H7 (cell line): ENCODE measurements around the gene HINFP. TPM values are rescaled to one million over a fixed set of nuclear protein-coding genes. Genes with fewer than 3 reads are reported as not detected.
A peak's percentile ranks its signal among the peaks of the same experiment; 100 is the strongest.

Source experiments
- DNase-seq: peaks from one replicate; pipeline ENCODE4 v3.0.0; 2012
- H3K27me3 ChIP-seq: 2 replicates; pipeline ENCODE4 v1.6.0; 2011; ENCODE audit warnings: mild to moderate bottlenecking, low read length; ENCODE audit not compliant: control insufficient read depth, insufficient read depth
- H3K36me3 ChIP-seq: replicated peaks from 2 replicates; pipeline ENCODE4 v1.5.1; 2011; ENCODE audit warnings: low read length; ENCODE audit not compliant: control insufficient read depth, insufficient read depth
- H3K4me3 ChIP-seq: 2 replicates; pipeline ENCODE4 v1.5.1; 2011; ENCODE audit warnings: low read depth, mild to moderate bottlenecking, control low read depth, low read length, moderate library complexity; ENCODE audit not compliant: insufficient read depth
- total RNA-seq: library from RNA; depleted of rRNA; stranded (reverse); fragments of >200 nt; shearing (Covaris generic); gene quantifications from 2 replicates; pipeline ENCODE4 v1.2.3, GENCODE V29; 2014

The HINFP gene
- total RNA-seq, 1 experiment from 2014 or later, result 21.2 TPM

GRCh38 chr11:119107538-119108145 lies 13.7 kb upstream of the HINFP start:
- peaks cover 15% of the 10 kb centered on the region for H3K27me3 ChIP-seq
- H3K36me3 ChIP-seq, result no peaks in the 10 kb centered on the region
- DNase-seq, result peak; percentile 81
- H3K4me3 ChIP-seq, result peak overlapping the region; percentile 74

DNA sequence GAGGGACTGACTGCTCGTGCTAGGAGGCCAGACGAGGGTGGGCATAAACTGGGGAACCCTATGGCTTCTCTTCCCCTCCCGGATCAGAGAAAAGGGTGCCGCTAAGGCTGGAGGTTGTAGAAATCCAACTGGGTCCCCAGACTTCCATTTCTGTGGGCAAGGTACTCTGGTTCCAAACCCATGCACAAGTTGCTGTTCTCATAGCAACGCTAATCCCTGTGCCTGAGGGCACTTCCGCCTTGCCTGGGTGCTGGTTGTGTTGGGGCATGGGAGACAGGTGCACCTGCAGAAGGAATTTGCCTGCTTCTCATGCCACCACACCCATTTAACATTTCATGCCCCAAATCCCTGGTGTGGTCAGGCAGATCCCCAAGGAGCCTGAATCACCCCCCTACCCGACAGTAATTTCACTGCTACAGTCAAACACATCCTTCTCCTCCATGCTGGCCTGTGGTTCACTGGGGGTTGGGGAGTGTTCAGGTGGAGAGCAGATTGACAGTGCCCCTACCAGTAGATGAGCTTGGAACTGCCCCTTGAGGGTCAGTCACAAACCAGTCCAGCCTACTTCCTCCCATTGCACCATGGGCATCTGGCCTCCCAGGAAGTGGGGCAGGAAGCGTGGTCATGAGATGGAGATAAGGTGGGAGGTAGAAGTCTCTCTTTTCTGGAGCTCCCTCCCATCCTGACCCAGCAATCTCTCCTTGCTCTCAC lies 13.1 kb upstream of the HINFP start:
- H3K4me3 ChIP-seq, result peak overlapping the region; percentile 74
- DNase-seq, result peak; percentile 70
- H3K27me3 ChIP-seq, result peaks cover 15% of the 10 kb centered on the region
- no peaks in the 10 kb centered on the region for H3K36me3 ChIP-seq

- no peak for DNase-seq
- Histone ChIP-seq H3K27me3 (peaks cover 15% of the 10 kb centered on the region), H3K4me3 (no peak overlapping the region), H3K36me3 (0 out of 2 replicates have a peak, but pooled peaks cover 2% of the 10 kb centered on the region)
Measured at GRCh38 chr11:119108857-119109221, 12.5 kb upstream of the HINFP start.

DNA sequence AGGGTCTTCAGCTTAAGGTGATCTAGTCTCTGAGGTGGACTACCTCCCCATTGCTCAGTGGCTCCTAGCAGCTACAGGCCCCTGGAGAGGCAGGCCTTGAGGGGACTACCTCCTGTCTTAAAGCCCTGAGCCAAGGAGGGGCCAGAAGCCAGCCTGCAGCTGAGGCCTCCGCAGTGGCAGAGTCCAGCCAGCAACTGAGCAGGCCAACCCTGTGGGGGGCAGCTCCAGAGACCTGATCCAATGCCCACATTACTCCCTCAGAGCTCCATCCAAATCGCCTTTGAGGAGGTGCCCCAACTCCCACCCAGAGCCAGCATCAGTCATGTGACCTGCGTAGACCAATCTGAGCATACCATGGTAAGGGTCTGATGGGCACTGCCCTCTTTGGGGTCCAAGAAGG lies 11.5 kb upstream of the HINFP start:
- Histone ChIP-seq H3K36me3 (0 out of 2 replicates have a peak, but pooled peaks cover 2% of the 10 kb centered on the region), H3K27me3 (peaks cover 15% of the 10 kb centered on the region), H3K4me3 (no peak overlapping the region)
- peak; percentile 37 for DNase-seq

DNA sequence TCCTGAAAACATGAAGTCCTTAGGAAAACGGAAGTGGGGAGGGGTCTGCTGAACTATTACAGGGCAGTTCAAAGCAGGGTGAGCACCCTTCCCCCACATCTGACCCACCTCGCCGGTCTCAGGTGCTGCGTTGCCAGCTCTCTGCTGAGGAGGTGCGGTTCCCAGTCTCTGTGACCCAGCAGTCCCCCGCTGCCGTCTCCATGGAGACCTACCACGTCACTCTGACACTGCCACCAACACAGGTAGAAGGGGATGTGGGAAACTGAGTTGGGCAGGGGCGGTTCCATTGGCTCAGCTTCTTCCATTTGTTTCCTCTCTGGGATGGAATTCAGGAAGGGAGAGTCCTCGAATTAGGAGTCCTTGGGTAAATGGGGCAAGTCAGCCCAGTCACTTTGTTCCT lies 10.9 kb upstream of the HINFP start:
- H3K27me3 ChIP-seq, result peaks cover 15% of the 10 kb centered on the region
- no peak overlapping the region for H3K4me3 ChIP-seq
- DNase-seq, result peak; percentile 52

GRCh38 chr11:119111361-119111925 lies 9.9 kb upstream of the HINFP start:
- Histone ChIP-seq H3K36me3 (0 out of 2 replicates have a peak, but pooled peaks cover 2% of the 10 kb centered on the region), H3K4me3 (no peak overlapping the region), H3K27me3 (peaks cover 13% of the 10 kb centered on the region)
- no peak for DNase-seq

More for the DNA sequence above, 10.9 kb upstream of the HINFP start:
- 0 out of 2 replicates have a peak, but pooled peaks cover 2% of the 10 kb centered on the region for H3K36me3 ChIP-seq

DNA sequence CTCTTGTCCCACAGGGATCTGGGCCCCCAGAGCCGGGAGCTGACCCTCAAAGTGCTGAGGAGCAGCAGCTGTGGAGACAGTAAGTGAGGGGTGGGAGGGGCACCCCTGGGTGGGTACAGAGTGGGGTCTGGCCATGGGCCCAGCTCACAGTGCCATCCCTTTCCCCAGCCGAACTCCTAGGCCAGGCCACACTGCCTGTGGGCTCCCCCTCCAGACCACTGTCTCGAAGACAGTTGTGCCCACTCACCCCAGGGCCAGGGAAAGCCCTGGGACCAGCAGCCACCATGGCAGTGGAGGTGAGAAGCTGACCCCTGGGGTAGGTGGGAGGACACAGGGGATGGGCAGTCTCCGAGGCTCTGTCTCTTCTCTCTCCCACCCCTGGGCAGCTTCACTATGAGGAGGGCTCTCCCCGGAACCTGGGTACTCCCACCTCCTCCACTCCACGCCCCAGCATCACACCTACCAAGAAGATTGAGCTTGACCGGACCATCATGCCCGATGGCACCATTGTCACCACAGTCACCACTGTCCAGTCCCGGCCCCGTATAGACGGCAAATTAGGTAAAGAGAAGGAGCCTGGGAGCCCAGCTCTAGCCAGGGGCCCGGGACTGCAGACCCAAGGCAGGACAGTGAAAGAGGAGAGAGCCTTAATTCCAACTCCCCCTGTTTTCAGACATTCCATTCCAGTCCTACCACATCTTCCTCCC lies 8.9 kb upstream of the HINFP start:
- Histone ChIP-seq H3K36me3 (0 out of 2 replicates have a peak, but pooled peaks cover 2% of the 10 kb centered on the region), H3K4me3 (no peak overlapping the region), H3K27me3 (peaks cover 11% of the 10 kb centered on the region)
- peak; percentile 30 for DNase-seq

DNA sequence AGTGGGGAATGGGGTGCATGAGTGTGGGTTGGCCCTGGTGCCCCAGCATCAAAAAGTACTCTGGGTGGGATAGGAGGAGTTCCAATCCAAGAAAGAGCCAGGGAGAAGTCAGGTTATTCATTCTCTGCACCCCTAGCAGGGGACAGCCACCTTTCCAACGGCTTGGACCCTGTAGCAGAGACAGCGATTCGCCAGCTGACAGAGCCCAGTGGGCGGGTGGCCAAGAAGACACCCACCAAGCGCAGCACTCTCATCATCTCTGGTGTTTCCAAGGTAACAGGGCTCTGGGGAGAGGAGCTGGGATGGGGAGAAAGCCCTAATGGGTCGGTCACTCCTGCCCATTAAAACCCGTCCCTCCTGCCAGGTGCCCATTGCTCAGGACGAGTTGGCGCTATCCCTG lies 7.7 kb upstream of the HINFP start:
- no peaks in the 10 kb centered on the region for H3K27me3 ChIP-seq
- H3K36me3 ChIP-seq, result 0 out of 2 replicates have a peak, but pooled peaks cover 2% of the 10 kb centered on the region
- DNase-seq, result peak; percentile 22
- H3K4me3 ChIP-seq, result no peak overlapping the region

- DNase-seq, result no peak
- 0 out of 2 replicates have a peak, but pooled peaks cover 2% of the 10 kb centered on the region for H3K36me3 ChIP-seq
- no peaks in the 10 kb centered on the region for H3K27me3 ChIP-seq
- H3K4me3 ChIP-seq, result no peak overlapping the region
Measured at GRCh38 chr11:119114351-119114750, 7.0 kb upstream of the HINFP start.

GRCh38 chr11:119115484-119116234 lies 5.7 kb upstream of the HINFP start:
- H3K36me3 ChIP-seq, result 0 out of 2 replicates have a peak, but pooled peaks cover 2% of the 10 kb centered on the region
- no peaks in the 10 kb centered on the region for H3K27me3 ChIP-seq
- H3K4me3 ChIP-seq, result no peak overlapping the region
- peak; percentile 62 for DNase-seq

- H3K27me3 ChIP-seq, result no peaks in the 10 kb centered on the region
- peak; percentile 48 for DNase-seq
Measured at GRCh38 chr11:119116235-119116594, 5.2 kb upstream of the HINFP start.

GRCh38 chr11:119116601-119117000 lies 4.8 kb upstream of the HINFP start:
- Histone ChIP-seq H3K36me3 (0 out of 2 replicates have a peak, but pooled peaks cover 2% of the 10 kb centered on the region), H3K4me3 (no peak overlapping the region), H3K27me3 (no peaks in the 10 kb centered on the region)
- peak; percentile 47 for DNase-seq

More at GRCh38 chr11:119116235-119116594, 5.2 kb upstream of the HINFP start:
- no peak overlapping the region for H3K4me3 ChIP-seq
- 0 out of 2 replicates have a peak, but pooled peaks cover 2% of the 10 kb centered on the region for H3K36me3 ChIP-seq

DNA sequence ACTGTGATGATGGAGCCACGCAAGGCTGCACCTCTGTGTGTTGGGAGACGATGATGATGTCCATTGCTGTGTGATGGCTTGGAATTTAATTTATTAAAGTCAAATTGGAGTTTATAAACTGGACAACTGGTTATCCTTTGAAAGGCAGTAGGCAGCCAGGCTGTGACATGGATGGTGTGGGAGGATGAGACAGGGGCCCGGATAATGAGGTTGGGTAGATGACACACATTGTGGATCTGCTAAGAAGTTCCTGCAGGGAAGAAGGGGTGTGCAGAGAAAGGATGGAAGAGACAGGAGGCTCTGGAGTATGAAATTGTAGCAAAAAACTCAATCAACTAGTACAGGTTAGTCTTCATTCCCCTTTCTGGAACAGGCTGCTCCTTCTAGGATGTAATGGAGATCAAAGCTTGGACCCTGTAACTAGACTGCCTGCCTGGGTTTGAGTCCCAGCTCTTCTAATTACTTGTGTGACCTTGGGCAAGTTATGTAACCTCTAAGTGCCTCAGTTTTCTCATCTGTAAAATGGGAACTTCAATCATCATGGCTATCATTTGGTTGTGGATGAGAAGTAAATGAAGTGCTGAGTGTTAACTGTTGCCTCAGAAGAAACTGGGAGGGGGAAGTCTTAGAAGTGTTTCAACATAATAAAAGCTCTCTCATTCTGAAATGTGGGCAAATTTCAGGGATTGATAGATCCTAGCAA lies 4.2 kb upstream of the HINFP start:
- Histone ChIP-seq H3K27me3 (no peaks in the 10 kb centered on the region), H3K4me3 (no peak overlapping the region), H3K36me3 (0 out of 2 replicates have a peak, but pooled peaks cover 2% of the 10 kb centered on the region)
- no peak for DNase-seq
